Coronary artery (tissue), 2 donors: ENCODE results near the gene TREH.

ENCODE experiments used
- DNase-seq: peaks from one replicate; pipeline ENCODE4 v3.0.0-alpha.2; 2017; ENCODE audit warnings: low spot score
- H3K27ac ChIP-seq, 2 donors: fragments of 200-600 bp; sonication (generic); one replicate each; pipeline ENCODE4 v1.5.1; 2016 to 2019
- H3K4me3 ChIP-seq: fragments of 200-600 bp; sonication (generic); 2 replicates; pipeline ENCODE4 v1.5.1; 2016; ENCODE audit warnings: mild to moderate bottlenecking, moderate library complexity
- TF ChIP-seq, protein P1 (sequence below): fragments of 200-600 bp; sonication (generic); IDR thresholded peaks from one replicate; pipeline ENCODE4 v1.5.1; 2019; ENCODE audit warnings: antibody characterized with exemption

Gene TREH

GRCh38 chr11:118628861-118629549, 50.4 kb downstream of the TREH start:
- no peak overlapping the region for H3K4me3 ChIP-seq
- no peak for DNase-seq
- H3K27ac ChIP-seq, result peak overlapping the region in 1 of 2 donors; percentile 50
- TF ChIP-seq, protein P1, sequence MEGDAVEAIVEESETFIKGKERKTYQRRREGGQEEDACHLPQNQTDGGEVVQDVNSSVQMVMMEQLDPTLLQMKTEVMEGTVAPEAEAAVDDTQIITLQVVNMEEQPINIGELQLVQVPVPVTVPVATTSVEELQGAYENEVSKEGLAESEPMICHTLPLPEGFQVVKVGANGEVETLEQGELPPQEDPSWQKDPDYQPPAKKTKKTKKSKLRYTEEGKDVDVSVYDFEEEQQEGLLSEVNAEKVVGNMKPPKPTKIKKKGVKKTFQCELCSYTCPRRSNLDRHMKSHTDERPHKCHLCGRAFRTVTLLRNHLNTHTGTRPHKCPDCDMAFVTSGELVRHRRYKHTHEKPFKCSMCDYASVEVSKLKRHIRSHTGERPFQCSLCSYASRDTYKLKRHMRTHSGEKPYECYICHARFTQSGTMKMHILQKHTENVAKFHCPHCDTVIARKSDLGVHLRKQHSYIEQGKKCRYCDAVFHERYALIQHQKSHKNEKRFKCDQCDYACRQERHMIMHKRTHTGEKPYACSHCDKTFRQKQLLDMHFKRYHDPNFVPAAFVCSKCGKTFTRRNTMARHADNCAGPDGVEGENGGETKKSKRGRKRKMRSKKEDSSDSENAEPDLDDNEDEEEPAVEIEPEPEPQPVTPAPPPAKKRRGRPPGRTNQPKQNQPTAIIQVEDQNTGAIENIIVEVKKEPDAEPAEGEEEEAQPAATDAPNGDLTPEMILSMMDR, result no peak

- Histone ChIP-seq H3K4me3 (no peak overlapping the region), H3K27ac (peak overlapping the region in 1 of 2 donors; percentile 50)
- TF ChIP-seq, protein P1, result no peak
- no peak for DNase-seq
Measured at GRCh38 chr11:118628432-118628831, 51.0 kb downstream of the TREH start.

DNA sequence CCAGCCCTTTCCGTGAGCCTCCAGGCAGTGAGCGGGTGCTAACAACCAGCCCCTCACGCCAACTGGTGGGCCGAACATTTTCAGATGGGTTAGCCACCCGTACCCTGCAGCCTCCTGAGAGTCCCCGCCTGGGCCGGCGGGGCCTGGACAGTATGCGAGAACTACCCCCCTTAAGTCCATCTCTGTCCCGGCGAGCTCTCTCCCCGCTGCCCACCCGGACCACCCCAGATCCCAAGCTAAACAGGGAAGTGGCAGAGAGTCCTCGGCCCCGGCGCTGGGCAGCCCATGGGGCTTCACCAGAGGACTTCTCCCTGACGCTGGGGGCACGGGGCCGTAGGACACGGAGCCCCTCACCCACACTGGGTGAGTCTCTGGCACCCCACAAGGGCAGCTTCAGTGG, 51.4 kb downstream of the TREH start:
- TF ChIP-seq, protein P1, result no peak
- peak overlapping the region in 1 of 2 donors; percentile 50 for H3K27ac ChIP-seq
- H3K4me3 ChIP-seq, result no peak overlapping the region
- no peak for DNase-seq

GRCh38 chr11:118627566-118627965, 51.9 kb downstream of the TREH start:
- H3K27ac ChIP-seq, result peak overlapping the region in 1 of 2 donors; percentile 50
- H3K4me3 ChIP-seq, result no peak overlapping the region
- DNase-seq, result no peak
- TF ChIP-seq, protein P1, result no peak

GRCh38 chr11:118625976-118626375, 53.5 kb downstream of the TREH start:
- no peak for DNase-seq
- H3K27ac ChIP-seq, result no peak overlapping the region

GRCh38 chr11:118625036-118625690, 54.3 kb downstream of the TREH start:
- no peak for DNase-seq
- TF ChIP-seq, protein P1, result no peak
- Histone ChIP-seq H3K4me3 (no peak overlapping the region), H3K27ac (peak overlapping the region in 1 of 2 donors; percentile 17)

More at GRCh38 chr11:118625976-118626375, 53.5 kb downstream of the TREH start:
- TF ChIP-seq, protein P1, result no peak
- H3K4me3 ChIP-seq, result no peak overlapping the region

DNA sequence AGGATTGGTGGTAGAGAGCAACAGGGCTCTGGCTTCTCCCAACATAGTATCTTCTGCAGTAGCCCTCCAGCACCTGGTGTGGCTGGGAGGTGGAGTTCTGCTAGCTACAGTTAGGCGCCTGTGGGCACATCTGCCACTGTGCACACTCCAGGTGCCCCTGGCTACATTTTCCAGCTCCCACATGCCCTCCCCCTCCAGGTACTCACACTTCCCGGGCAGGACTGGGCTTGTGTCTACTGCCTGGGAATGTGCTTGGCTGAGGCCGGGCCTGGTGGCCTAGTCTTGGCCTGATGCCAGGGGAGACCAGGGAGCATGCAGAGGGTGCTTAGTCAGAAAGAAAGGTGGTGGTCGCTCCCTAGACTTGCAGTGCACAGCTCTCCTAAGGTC, 56.2 kb downstream of the TREH start:
- peak overlapping the region; percentile 73 for H3K4me3 ChIP-seq
- no peak for DNase-seq

More for the DNA sequence above, 56.2 kb downstream of the TREH start:
- H3K27ac ChIP-seq, result peak overlapping the region; percentile 80 to 90
- TF ChIP-seq, protein P1, result no peak
